ENCODE data around the gene CTNNA3.

CTNNA3 gene

DNA sequence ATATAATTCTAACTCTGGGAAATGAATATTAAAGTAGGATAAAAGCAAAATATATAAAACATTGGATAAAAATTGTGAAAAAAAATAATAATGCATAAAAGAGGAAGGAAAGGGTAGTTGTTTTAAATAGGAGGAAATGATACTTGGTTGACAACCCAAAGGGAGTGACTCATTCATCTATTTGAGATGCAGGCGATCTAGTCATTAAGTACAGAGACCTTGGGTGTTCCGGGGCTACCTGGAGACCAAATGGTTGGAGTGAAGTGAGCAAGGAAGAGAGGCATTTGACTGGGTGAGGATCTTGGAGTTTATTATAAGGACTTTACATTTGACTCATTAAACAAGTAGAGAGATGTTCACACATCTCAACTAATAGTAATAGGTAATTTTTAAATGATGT lies 659.2 kb downstream of the CTNNA3 start:
- no peak for DNase-seq (ENCODE audit: low read depth in 2 of 2, low spot score in 1 of 2)

DNA sequence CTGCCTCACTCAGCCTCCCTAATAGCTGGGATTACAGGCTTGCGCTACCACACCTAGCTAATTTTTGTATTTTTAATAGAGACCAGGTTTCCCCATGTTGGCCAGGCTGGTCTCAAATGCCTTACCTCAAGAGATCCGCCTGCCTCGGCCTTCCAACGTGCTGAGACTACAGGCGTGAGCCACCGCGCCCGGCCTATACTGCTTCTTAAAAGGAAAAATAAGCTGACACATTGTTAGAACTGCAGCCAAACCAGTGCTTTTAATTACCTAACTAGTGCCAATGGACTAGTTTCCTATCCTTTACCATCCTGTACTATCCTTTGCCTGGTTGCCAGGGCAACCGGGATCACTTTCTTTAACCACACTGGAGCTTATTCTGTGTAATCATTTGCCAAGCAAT lies 662.1 kb downstream of the CTNNA3 start:
- no peak for DNase-seq (ENCODE audit: low read depth in 2 of 2, low spot score in 1 of 2)

GRCh38 chr10:67022099-67022498 lies 673.9 kb downstream of the CTNNA3 start:
- no peak for DNase-seq (ENCODE audit: low read depth in 2 of 2, low spot score in 1 of 2)

- no peak for DNase-seq (ENCODE audit: low read depth in 2 of 2, low spot score in 1 of 2)
Measured at GRCh38 chr10:67017218-67017617, 678.8 kb downstream of the CTNNA3 start.

DNA sequence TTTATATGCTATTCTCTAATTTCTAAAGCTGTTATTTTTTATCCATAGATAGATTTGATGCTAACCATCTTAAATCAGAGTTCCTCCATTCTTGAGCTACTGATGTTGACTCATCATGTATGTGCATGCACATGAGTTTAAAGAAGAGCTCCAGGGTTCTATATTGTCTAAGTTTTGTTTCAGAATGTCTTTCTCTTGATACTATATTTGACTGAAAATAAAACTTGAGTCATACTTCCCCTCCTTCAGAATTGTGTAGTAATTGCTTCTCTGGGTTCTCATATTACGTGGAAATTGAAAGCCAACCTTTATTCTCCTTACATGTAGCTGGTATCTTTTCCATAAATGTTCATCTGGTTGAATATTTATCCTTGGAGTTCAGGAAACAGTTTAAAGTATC lies 680.8 kb downstream of the CTNNA3 start:
- DNase-seq (ENCODE audit: low read depth in 2 of 2, low spot score in 1 of 2): no peak

GRCh38 chr10:67011981-67012380 lies 684.0 kb downstream of the CTNNA3 start:
- no peak for DNase-seq (ENCODE audit: low read depth in 2 of 2, low spot score in 1 of 2)

DNA sequence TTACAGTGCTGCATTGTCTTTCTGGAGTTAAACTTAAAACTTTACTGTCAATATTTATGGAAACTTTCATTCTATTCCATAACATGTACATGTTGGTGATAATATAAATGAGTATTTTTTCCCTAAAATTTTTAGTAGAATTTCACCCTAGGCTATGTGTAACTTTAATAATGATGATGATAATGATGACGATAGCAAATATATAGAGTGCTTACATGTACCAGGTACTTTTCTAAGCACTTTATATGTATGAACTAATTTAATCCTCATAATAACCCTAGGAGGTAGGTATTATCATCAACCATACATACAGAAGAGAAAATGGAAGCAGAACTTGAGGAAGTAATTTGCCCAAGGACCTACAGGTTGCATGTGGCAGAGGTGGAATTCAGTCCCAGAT lies 684.5 kb downstream of the CTNNA3 start:
- no peak for DNase-seq (ENCODE audit: low read depth in 2 of 2, low spot score in 1 of 2)

DNA sequence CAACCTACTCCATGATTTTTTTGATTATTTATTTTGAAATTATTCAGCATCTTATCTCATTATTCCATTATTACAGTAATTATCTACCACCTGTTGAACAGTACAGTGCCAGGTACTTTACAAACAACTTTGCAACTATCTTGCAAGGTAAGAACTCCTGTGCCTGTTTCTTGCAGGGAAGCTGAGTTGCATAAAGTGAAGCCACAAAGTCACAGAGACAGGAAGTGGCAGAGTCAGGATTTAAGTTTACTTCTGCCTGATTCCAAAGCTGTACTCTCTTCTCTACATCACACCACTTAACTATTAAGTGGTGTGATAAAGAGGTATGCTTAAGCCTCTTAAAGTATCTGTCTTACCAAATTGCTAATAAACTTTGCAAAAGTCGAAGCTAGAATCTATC lies 690.0 kb downstream of the CTNNA3 start:
- DNase-seq (ENCODE audit: low read depth in 2 of 2, low spot score in 1 of 2): no peak

GRCh38 chr10:67004690-67005089 lies 691.3 kb downstream of the CTNNA3 start:
- no peak for DNase-seq (ENCODE audit: low read depth in 2 of 2, low spot score in 1 of 2)

DNA sequence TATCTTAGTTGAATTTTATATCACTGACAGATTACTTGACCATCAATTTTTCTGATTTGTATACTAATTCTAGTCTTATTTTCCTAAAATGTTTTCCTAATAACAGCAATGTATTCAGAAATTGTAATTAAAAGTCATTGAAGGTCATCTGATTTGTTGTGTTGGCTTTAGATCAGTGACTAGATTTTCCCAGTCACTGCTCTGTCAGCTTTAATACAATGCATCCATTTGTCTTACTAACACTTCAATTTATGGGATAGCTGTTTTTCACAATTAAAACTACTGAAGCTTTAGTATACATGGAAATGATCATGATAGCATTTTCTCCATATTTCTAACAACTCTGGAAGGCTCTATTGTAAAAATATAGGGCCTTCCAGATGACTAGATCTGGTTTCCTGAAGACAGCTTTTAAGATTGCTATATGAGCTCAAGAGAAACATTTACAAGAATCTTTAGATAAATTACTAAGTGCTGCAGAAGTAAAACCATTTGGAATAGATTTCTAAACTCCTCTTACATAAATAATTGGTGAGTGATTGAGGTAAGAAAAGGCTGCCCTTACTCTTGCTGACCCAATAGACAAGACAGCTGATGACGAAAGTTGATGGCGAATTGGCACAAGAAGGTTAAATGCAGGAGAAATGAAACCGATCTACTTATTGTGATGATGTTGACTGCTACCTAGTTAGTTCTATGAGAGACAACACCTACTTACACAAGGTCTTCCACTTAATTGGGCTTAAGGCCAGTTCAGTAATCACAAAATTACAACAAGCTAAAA lies 696.0 kb downstream of the CTNNA3 start:
- no peak for DNase-seq (ENCODE audit: low read depth in 2 of 2, low spot score in 1 of 2)

- DNase-seq (ENCODE audit: low read depth in 2 of 2, low spot score in 1 of 2): no peak
Measured at GRCh38 chr10:66996996-66997395, 699.0 kb downstream of the CTNNA3 start.

DNA sequence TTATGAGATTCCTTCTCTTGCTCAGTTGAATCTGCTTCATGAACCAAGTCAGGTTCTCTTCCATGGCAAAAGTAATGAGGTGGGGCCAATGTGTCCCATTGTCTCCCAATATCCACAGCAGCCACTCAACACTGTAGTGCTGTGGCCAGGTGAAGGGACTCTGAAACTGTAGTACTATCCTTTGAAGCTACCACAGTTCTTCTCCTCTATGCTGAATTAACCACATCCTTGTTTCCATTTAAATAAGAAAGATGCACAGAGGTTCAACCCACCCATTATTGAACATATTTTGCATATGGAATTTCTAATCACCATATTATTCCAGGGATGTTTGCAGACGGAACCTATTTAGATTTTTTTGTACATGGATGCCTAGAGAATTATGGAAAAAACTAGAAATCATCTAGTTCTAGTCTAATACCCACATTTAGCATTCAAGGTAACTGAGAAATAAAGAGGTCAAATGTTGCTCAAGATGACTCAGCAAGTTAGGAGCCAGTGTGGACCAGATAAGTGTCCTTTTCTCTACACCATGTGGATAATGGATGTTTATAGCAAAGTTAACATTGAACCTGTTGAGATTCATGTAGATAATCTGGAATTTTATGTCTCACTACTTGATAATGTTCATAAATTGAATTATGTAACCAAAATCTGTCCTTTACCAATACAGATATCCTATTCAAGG lies 705.7 kb downstream of the CTNNA3 start:
- no peak for DNase-seq (ENCODE audit: low read depth in 2 of 2, low spot score in 1 of 2)

GRCh38 chr10:66983475-66983818 lies 712.5 kb downstream of the CTNNA3 start:
- no peak for DNase-seq (ENCODE audit: low read depth in 2 of 2, low spot score in 1 of 2)

GRCh38 chr10:66982792-66983474 lies 713.1 kb downstream of the CTNNA3 start:
- no peak for DNase-seq (ENCODE audit: low read depth in 2 of 2, low spot score in 1 of 2)

DNA sequence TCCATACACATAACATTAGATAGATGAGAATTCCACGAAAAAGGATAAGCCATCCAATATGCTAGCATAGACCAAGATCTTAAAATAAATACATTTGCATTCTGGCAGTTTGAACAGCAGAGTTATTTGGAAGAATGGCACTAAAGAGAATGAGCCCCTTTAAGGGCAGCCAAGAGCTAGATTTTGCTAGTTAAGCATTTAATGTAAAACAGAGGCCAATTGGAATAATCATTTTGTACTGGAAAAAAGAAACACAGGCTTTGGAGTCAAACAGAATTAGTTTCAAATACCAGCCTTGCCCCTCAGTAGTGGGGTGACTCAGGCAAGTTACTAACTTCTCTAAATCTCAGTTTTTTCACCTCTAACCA lies 714.0 kb downstream of the CTNNA3 start:
- DNase-seq (ENCODE audit: low read depth in 2 of 2, low spot score in 1 of 2): no peak

DNA sequence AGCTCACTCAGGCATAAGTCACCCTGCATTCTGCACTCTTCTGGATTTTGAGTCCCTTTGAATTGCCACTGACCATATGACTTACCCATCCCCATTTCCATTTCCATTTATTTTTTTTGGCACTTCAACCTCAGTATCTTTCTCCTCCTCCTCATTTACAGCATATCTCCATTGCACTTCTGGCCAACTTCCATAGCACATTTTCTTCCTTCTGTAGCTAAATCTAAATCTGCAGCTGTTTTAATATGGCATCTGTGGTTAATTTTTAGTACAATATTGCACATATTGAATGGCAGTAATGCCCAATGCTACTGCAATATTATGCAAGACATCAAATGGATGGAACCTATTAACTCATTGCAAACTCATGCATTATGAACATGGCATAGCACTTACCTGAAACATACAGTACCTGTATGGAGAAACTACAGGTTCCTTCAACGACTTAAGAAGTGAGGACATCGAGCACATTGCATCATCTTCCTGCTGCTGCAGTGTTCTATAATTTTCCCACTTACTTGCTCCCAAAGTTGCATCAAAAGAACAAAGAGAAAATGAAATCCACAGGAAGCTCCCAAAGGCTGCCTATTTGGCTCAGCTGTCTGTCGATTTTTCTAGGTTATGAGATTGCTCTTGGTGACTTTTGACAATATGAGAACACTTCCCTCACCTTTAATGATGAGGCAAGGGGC lies 714.5 kb downstream of the CTNNA3 start:
- DNase-seq (ENCODE audit: low read depth in 2 of 2, low spot score in 1 of 2): no peak

- DNase-seq (ENCODE audit: low read depth in 2 of 2, low spot score in 1 of 2): no peak
Measured at GRCh38 chr10:66980246-66980815, 715.7 kb downstream of the CTNNA3 start.

GRCh38 chr10:66964946-66965345 lies 731.0 kb downstream of the CTNNA3 start:
- no peak for DNase-seq (ENCODE audit: low read depth in 2 of 2, low spot score in 1 of 2)

DNA sequence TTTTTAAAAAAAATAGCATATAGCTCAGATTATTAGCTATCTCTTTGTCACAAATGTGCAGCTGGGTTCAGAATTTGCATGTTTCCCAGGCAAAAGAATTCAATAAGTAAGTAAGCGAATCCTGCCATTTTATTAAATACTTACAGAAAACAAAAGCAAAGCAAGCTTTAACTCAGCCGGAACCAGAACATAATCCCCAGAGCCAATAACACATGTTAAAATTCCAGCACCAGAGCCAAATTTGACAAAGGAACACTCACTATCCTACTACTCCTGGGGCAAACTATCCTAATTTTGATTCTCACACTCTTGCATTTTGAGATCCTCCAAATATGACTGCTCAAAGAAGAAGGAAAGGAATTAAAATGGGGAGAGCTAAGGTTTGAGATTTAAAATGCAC lies 737.5 kb downstream of the CTNNA3 start:
- DNase-seq (ENCODE audit: low read depth in 2 of 2, low spot score in 1 of 2): no peak

DNA sequence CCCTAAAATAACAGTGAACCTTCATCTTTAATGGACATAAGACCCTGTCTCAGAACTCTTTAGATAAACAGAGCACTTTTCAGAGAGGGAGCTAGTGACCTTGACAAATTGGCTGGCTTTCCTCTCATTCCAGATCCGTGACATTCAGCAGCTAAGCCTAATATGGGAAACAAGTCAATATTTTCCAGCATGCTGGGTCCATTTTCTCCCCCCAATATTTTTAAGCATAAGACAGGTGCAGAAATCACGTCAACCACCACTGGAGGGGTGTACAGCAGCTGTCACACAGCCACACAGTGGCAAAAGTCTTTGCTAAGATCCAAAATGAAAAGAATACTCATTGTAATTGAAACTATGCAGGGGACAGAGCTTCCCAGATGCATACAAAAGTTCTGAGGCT lies 744.1 kb downstream of the CTNNA3 start:
- no peak for DNase-seq (ENCODE audit: low read depth in 2 of 2, low spot score in 1 of 2)

- DNase-seq (ENCODE audit: low read depth in 2 of 2, low spot score in 1 of 2): no peak
Measured at GRCh38 chr10:66943590-66943989, 752.4 kb downstream of the CTNNA3 start.
